IPS-20b (cell line): ENCODE results near the gene SMCR8.

Source experiments
- H3K27ac ChIP-seq: one replicate; pipeline ENCODE4 v1.5.1; 2013; ENCODE audit warnings: low read length
- H3K27me3 ChIP-seq: 2 replicates; pipeline ENCODE4 v1.6.1; 2013; ENCODE audit warnings: mild to moderate bottlenecking, low read length, inconsistent platforms; ENCODE audit not compliant: insufficient read depth
- H3K36me3 ChIP-seq: 2 replicates; pipeline ENCODE4 v1.6.1; 2013; ENCODE audit warnings: low read depth, mild to moderate bottlenecking, inconsistent platforms, low read length, moderate library complexity; ENCODE audit not compliant: insufficient read depth
- H3K4me1 ChIP-seq: 2 replicates; pipeline ENCODE4 v1.6.1; 2013; ENCODE audit warnings: mild to moderate bottlenecking, control low read depth, inconsistent platforms, low read length, moderate library complexity; ENCODE audit not compliant: insufficient read depth
- H3K4me3 ChIP-seq: 2 replicates; pipeline ENCODE4 v1.5.1; 2013; ENCODE audit warnings: mild to moderate bottlenecking, low read length, inconsistent platforms
- H3K9ac ChIP-seq: 2 replicates; pipeline ENCODE4 v1.6.1; 2013; ENCODE audit warnings: low read depth, mild to moderate bottlenecking, inconsistent platforms, low read length, moderate library complexity
- H3K9me3 ChIP-seq: 2 replicates; pipeline ENCODE4 v1.6.1; 2013; ENCODE audit warnings: mild to moderate bottlenecking, low read depth, low read length, inconsistent platforms; ENCODE audit not compliant: insufficient read depth

The SMCR8 gene

DNA sequence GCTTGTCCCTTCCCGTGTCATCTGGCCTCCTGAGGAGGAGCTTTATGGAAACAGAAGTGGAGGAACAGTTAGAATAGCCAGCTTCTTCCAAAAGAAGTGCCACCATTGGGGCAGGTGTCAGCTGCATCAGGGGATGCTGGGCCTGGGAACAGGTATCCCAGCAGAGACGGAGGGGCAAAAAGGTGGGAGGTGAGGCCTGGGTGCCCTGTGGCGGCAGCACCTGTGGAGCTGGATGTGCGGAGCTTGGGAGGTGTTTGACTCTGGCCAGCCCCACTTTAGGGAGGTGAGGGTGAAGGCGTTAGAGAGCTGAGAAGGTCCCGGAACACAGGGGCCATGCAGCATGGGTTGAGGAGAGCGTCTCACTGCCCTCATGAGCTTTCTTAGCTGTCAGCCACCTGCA, 5.2 kb downstream of the SMCR8 start:
- H3K36me3 ChIP-seq: peaks cover 54% of the 10 kb centered on the region
- no peaks in the 10 kb centered on the region for H3K27me3 ChIP-seq
- H3K4me1 ChIP-seq: peaks cover 4% of the 10 kb centered on the region; the same call in 1 of the 2 replicates
- H3K4me3 ChIP-seq: no peak overlapping the region
- H3K9me3 ChIP-seq: no peaks in the 10 kb centered on the region
- no peak overlapping the region for H3K9ac ChIP-seq
- H3K27ac ChIP-seq: no peak overlapping the region

DNA sequence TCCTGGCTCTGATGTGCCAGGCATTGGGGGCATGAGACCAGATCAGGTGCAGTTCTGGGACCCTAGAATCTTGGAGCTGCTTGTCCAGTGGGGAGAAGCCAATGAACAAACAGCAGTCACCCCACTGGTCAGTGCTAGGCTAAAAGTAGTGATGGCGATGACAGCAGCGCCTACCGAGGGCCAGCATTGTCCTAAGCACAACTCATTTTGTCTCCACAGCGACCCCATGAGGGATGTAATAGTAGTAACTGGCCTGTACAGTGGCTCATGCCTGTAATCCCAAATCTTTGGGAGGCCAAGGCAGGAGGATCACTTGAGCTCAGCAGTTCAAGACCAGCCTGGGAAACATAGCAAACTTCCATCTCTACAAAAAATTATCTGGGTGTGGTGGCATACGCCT, 6.2 kb downstream of the SMCR8 start:
- no peak overlapping the region for H3K4me3 ChIP-seq
- H3K9ac ChIP-seq: no peak overlapping the region
- H3K36me3 ChIP-seq: peaks cover 61% of the 10 kb centered on the region
- no peaks in the 10 kb centered on the region; the same call in 1 of the 2 replicates for H3K4me1 ChIP-seq
- no peaks in the 10 kb centered on the region for H3K9me3 ChIP-seq
- no peak overlapping the region for H3K27ac ChIP-seq
- no peaks in the 10 kb centered on the region for H3K27me3 ChIP-seq

DNA sequence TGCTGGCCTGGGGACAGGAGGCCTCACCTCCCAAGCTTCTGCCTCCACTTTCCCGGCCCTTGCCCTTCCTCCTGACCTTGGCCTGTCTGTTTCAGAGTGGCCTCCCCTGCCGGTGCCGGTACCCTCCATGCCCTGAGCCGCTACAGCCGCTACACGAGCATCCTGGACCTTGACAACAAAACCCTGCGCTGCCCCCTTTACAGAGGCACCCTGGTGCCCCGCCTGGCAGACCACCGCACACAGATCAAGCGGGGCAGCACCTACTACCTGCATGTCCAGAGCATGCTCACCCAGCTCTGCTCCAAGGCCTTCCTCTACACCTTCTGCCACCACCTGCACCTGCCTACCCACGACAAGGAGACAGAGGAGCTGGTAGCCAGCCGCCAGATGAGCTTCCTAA, 7.4 kb downstream of the SMCR8 start:
- no peak overlapping the region for H3K4me3 ChIP-seq
- no peak overlapping the region for H3K9ac ChIP-seq
- H3K36me3 ChIP-seq: peaks cover 60% of the 10 kb centered on the region
- H3K9me3 ChIP-seq: no peaks in the 10 kb centered on the region
- H3K27me3 ChIP-seq: no peaks in the 10 kb centered on the region
- no peak overlapping the region for H3K27ac ChIP-seq
- no peaks in the 10 kb centered on the region; the same call in 1 of the 2 replicates for H3K4me1 ChIP-seq

DNA sequence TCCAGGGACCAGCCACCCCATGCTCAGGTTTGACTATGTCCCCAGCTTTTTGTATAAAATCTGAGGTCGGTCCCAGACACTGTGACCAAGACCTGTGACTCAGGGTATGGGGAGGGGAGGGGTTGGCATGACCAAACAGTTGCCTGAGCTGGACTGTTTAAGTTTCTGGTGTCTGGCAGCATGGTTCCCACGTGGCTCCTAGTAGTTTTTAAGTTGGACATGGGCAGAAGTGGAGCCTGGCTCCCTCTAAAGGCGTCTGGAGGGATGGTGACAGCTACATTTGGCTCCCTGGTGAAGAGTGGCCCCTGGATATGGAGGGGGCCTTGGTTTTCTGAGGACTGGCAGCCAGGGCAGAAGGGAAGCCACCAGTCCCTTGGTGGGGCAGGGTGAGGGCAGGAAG, 7.9 kb downstream of the SMCR8 start:
- no peaks in the 10 kb centered on the region for H3K27me3 ChIP-seq
- H3K9me3 ChIP-seq: no peaks in the 10 kb centered on the region
- no peak overlapping the region for H3K4me3 ChIP-seq
- H3K36me3 ChIP-seq: peaks cover 59% of the 10 kb centered on the region
- H3K9ac ChIP-seq: no peak overlapping the region
- no peak overlapping the region for H3K27ac ChIP-seq
- H3K4me1 ChIP-seq: no peaks in the 10 kb centered on the region; the same call in 1 of the 2 replicates

DNA sequence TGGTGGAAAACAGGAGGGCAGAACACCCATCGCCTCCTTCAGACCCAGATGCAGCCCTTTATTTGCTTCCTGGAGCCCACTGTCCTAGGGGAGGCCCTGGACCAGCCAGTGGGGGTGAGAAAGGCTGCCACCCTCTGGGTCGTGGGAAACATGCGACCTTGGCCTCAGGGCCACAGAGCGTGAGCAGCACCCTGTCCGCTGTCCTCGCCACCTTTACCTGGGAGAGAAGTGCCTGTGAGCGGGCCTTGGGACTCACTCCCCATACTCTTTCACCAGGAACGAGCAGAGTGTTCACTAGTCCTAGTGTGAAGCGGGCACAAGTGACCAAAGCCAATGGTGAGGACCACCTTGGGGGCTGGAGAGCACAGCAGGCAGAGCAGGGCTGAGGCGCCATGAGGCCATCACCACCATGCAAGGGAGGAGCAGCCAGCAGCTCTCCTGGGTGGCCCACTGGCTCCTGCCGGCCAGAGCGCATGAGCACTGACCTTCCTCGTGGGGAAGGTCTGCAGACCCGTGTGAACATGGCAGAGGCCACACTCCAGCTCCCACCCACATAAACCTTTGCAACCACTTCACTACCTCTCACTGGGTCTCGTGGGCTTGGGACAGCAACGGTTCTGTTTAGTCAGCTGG, 8.5 kb downstream of the SMCR8 start:
- H3K9me3 ChIP-seq: no peaks in the 10 kb centered on the region
- H3K27me3 ChIP-seq: no peaks in the 10 kb centered on the region
- H3K4me3 ChIP-seq: no peak overlapping the region
- no peak overlapping the region for H3K27ac ChIP-seq
- H3K36me3 ChIP-seq: peaks cover 63% of the 10 kb centered on the region
- no peak overlapping the region for H3K9ac ChIP-seq
- no peaks in the 10 kb centered on the region for H3K4me1 ChIP-seq

DNA sequence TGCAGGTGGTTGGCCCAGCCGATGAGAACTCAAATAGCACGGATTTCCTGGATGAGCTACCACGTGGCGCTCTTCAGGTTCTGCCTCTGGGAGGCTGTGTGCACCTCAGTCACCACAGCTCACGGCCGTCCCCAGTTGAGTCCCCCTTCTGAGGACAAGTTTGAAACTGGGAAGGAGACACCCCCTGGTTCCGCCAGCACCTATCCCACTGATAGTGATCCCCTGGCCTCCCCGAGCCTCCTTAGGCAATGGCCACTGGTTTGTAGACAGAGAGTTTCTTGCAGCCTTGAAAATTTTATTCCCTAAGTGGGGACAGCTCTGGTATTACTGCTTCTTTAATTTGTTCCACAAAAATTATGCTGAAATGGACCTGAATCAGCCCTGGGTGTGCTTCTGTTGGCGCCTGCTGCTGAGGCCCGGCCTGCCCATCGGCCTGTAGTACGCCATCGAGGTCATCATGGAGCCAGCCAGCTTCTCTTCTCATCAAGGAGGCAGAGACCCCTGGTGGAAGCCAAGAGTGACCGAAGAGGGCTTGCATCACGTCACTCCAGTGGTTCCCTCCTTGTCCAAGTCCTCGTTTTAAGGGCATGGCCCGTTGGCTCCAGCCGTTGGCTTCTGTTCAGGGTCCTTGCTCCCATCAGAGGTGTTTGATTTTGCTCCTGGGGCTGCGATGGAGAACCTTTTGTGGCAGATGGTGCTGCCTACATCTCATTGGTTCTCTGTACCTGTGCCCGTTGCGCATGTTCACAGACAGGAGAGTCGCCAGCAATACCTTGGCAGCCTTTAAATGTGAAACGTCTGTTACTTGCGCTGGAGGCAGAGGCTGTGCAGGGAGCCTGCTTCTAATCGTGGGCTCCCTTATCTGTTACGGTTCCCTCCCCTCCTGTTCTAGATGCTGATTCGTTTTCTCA, 9.3 kb downstream of the SMCR8 start:
- no peaks in the 10 kb centered on the region for H3K9me3 ChIP-seq
- H3K9ac ChIP-seq: no peak overlapping the region
- peaks cover 65% of the 10 kb centered on the region for H3K36me3 ChIP-seq
- no peak overlapping the region for H3K4me3 ChIP-seq
- no peak overlapping the region for H3K27ac ChIP-seq
- H3K4me1 ChIP-seq: no peaks in the 10 kb centered on the region
- no peaks in the 10 kb centered on the region for H3K27me3 ChIP-seq

DNA sequence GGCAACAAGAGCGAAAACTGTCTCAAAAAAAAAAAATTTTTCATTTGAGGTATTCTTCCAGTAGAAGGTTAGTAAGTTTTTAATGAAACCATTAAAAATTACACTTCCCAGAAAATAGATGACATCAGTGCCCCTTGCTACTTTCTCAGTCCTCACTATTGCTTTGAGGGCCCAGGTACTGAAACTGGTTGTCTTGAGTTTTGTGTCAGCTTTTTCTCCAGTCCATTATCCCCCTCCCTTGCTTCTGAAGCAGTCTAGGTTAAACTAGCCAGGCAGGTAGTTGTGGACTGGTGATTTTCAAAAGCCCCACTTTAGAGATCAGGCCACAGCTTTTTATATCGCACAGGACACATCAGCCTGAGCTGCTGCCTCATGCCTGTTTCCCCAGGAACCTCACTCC, 10.9 kb downstream of the SMCR8 start:
- no peak overlapping the region for H3K4me3 ChIP-seq
- no peak overlapping the region for H3K9ac ChIP-seq
- no peaks in the 10 kb centered on the region for H3K9me3 ChIP-seq
- H3K27ac ChIP-seq: no peak overlapping the region
- H3K36me3 ChIP-seq: peaks cover 73% of the 10 kb centered on the region
- H3K27me3 ChIP-seq: no peaks in the 10 kb centered on the region
- no peaks in the 10 kb centered on the region for H3K4me1 ChIP-seq

DNA sequence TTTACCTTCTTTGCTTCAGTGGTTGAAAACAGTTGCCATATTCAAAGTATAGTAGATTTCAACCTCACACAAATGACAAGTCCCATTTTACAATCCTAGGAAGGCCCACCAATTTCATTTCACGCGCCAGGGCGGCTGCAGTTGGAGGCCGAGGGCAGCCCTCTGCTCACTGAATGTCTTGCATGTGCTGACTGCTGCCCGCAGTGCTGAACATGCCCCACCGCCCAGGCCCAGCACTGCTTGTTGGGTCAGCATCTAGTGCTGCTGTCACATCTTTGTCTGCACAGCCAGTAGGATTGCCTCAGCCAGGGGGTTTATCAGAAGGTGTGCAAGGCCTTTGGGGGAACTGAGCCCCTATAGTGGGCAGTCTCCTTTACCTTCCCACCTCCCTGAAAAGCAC, 11.5 kb downstream of the SMCR8 start:
- Histone ChIP-seq H3K9ac (no peak overlapping the region), H3K4me3 (no peak overlapping the region), H3K27ac (no peak overlapping the region), H3K9me3 (0 out of 2 replicates have a peak, but pooled peaks cover 2% of the 10 kb centered on the region), H3K27me3 (no peaks in the 10 kb centered on the region), H3K36me3 (peaks cover 78% of the 10 kb centered on the region), H3K4me1 (no peaks in the 10 kb centered on the region)

DNA sequence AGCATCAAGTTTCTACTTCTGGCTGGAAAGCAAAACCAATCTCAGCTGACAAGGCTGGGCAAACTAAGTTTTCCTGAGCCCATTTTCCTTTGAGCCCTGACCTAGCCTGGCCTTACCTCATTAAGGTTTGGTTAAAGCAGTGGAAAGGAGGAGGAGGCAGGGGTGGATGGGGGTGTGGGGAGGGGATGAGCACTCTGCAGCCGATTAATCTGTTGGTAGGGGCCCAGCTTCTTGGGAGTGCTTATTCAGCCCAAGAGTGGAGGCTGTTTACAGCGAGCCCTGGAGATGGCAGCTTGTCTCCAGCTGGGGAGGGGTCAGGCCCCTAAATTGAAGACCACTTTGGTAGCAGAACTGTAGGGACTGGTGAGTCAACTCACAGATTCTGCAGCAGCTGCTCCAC, 12.0 kb downstream of the SMCR8 start:
- Histone ChIP-seq H3K9me3 (peaks cover 7% of the 10 kb centered on the region; the same call in 1 of the 2 replicates), H3K36me3 (peaks cover 83% of the 10 kb centered on the region), H3K27me3 (no peaks in the 10 kb centered on the region), H3K4me3 (no peak overlapping the region), H3K27ac (no peak overlapping the region), H3K4me1 (no peaks in the 10 kb centered on the region), H3K9ac (no peak overlapping the region)

DNA sequence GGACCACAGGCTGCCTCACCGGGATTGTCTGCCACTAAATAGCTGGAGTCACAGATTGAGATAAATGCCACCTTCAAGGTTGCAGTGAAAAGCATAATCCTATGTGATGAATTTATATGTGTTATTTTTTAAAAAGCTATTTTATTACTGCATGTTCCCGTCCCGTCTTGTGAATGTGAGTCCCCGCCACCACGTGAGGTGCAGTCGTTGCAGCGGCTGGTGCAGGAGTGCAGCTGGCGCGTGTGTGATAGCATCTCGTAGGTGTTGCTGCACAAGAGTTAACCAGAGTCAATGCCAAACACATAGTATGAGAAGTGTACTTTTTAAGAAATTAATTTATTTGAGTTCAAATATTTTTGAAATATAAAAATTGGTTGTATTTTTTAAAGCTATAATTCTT, 12.5 kb downstream of the SMCR8 start:
- peaks cover 88% of the 10 kb centered on the region for H3K36me3 ChIP-seq

DNA sequence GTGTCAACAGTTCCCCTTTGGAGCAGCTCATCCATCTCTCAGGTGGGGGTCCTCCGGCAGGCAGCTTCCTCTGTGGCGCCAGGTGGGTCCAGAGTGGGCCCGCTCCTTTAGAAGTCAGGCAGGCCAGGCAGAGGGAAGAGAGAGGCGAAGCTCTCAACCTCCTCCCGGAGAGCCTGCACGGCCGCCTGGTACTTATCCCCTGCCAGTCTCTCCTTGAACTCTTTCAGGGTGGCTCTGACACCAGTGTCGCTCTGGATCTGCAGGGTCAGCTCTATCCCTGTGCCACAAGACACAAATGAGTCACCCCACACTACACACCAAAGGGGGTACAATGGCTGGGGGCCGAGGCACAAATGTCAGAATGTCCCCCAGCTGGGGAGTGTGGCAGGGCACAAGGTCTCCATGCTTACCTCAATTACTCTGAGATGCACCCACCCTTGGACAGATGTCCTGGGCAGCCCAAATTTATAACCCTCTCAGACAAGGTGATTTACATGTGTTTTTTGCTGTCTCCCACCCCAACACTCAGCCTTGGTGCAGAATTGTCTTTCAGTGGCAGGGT, 13.6 kb downstream of the SMCR8 start:
- H3K36me3 ChIP-seq: peaks cover 83% of the 10 kb centered on the region
- no peaks in the 10 kb centered on the region for H3K4me1 ChIP-seq
- no peak overlapping the region for H3K27ac ChIP-seq
- no peak overlapping the region for H3K4me3 ChIP-seq
- H3K9me3 ChIP-seq: peaks cover 7% of the 10 kb centered on the region; the same call in 1 of the 2 replicates
- no peaks in the 10 kb centered on the region for H3K27me3 ChIP-seq
- H3K9ac ChIP-seq: no peak overlapping the region

More for the DNA sequence above, 12.5 kb downstream of the SMCR8 start:
- Histone ChIP-seq H3K27ac (no peak overlapping the region), H3K9me3 (peaks cover 7% of the 10 kb centered on the region; the same call in 1 of the 2 replicates), H3K4me3 (no peak overlapping the region), H3K4me1 (no peaks in the 10 kb centered on the region), H3K9ac (no peak overlapping the region), H3K27me3 (no peaks in the 10 kb centered on the region)
